HCT116 (cell line): ENCODE data around the gene TIMP1. TPM values are rescaled to one million over a fixed set of nuclear protein-coding genes. Genes with fewer than 3 reads are reported as not detected.

Source experiments
- ATAC-seq: fragments of 200-7000 bp; cut with Tn5 transposase; 2 replicates; pipeline ENCODE4 v1.9.1; 2020; ENCODE audit warnings: mild to moderate bottlenecking, moderate library complexity
- BruUV-seq: library from RNA; stranded (reverse); fragments of 400-500 nt; replicated peaks from 2 replicates; lab custom pipeline; 2021; lab: Mats Ljungman, UMichigan
- CTCF ChIA-PET: fragments of 300-600 bp; sonication (Branson Sonifier 250); formaldehyde crosslinking; loops from one replicate; lab custom pipeline; 2021; ENCODE audit warnings: antibody characterized with exemption; lab: Charles Lee
- POLR2A ChIA-PET: fragments of 300-600, 350-600 bp; sonication (Branson Sonifier 250); formaldehyde crosslinking; loops from one replicate; lab custom pipeline; 2021; ENCODE audit warnings: antibody characterized with exemption; lab: Charles Lee
- RAD21 ChIA-PET, 2 experiments: fragments of 300-600 bp; sonication (Branson Sonifier 250); formaldehyde crosslinking; loops; one replicate each; lab custom pipeline; 2023; ENCODE audit warnings: low total read pairs in 2 of 2; ENCODE audit not compliant: uncharacterized antibody in 2 of 2, unreplicated experiment in 2 of 2, low non-redundant PET in 1 of 2; lab: Charles Lee
- DNase-seq: peaks from one replicate; pipeline ENCODE4 v3.0.0-alpha.2; 2010; ENCODE audit warnings: low read depth, low spot score
- H2AFZ ChIP-seq: fragments of 200-600 bp; shearing (Covaris generic), sonication (generic); 2 replicates; pipeline ENCODE4 v1.6.1; 2017; ENCODE audit warnings: low read depth, mixed run types, mixed read lengths, antibody characterized with exemption, low read length; ENCODE audit not compliant: poor library complexity, severe bottlenecking
- H3K27ac ChIP-seq: 2 replicates; pipeline ENCODE4 v1.5.1; 2012; ENCODE audit warnings: low read depth, low read length
- H3K27me3 ChIP-seq: fragments of 200-600 bp; sonication (generic); 2 replicates; pipeline ENCODE4 v1.6.1; 2016; ENCODE audit warnings: mixed run types, low read length, mixed read lengths; ENCODE audit not compliant: insufficient read depth
- H3K36me3 ChIP-seq, 2 experiments: fragments of 200-500 bp in 1 of 2; fragments of 200-600 bp in 1 of 2; sonication (Bioruptor generic) in 1 of 2; sonication (generic) in 1 of 2; 2 replicates each; pipeline versions ENCODE4 v1.5.1 to v1.6.1; 2014 to 2016; ENCODE audit warnings: low read length in 2 of 2, inconsistent platforms in 1 of 2, mixed read lengths in 1 of 2, mixed run types in 1 of 2; ENCODE audit not compliant: insufficient read depth in 2 of 2, control insufficient read depth in 1 of 2
- H3K4me1 ChIP-seq, 2 experiments: fragments of 200-600 bp in 1 of 2; sonication (generic) in 1 of 2; 2 replicates each; pipeline versions ENCODE4 v1.5.1 to v1.6.1; 2012 to 2017; ENCODE audit warnings: low read length in 2 of 2, inconsistent platforms in 1 of 2, mild to moderate bottlenecking in 1 of 2, mixed read lengths in 1 of 2, mixed run types in 1 of 2, moderate library complexity in 1 of 2; ENCODE audit not compliant: insufficient read depth in 2 of 2, control insufficient read depth in 1 of 2
- H3K4me2 ChIP-seq: fragments of 200-600 bp; sonication (generic); 2 replicates; pipeline ENCODE4 v1.6.1; 2017; ENCODE audit warnings: mixed run types, low read length, mixed read lengths
- H3K4me3 ChIP-seq, 2 experiments: fragments of 200-600 bp in 1 of 2; sonication (generic) in 1 of 2; replicated peaks in 1 of 2; 2 replicates each; pipeline ENCODE4 v1.5.1; 2011 to 2016; ENCODE audit warnings: low read length in 2 of 2, control low read depth in 1 of 2, low read depth in 1 of 2, mild to moderate bottlenecking in 1 of 2, mixed read lengths in 1 of 2, mixed run types in 1 of 2
- H3K79me2 ChIP-seq: fragments of 200-600 bp; sonication (generic); 2 replicates; pipeline ENCODE4 v1.6.1; 2017; ENCODE audit warnings: mild to moderate bottlenecking, mixed run types, low read length, moderate library complexity, mixed read lengths; ENCODE audit not compliant: insufficient read depth
- H3K9ac ChIP-seq: fragments of 200-600 bp; sonication (generic); 2 replicates; pipeline ENCODE4 v1.6.1; 2016; ENCODE audit warnings: low read length, mixed read lengths
- H3K9me2 ChIP-seq: fragments of 200-600 bp; sonication (generic), shearing (Covaris generic); 2 replicates; pipeline ENCODE4 v1.6.1; 2017; ENCODE audit warnings: mixed run types, mild to moderate bottlenecking, moderate library complexity; ENCODE audit not compliant: insufficient read depth
- H3K9me3 ChIP-seq, 2 experiments: fragments of 200-500 bp in 1 of 2; fragments of 200-600 bp in 1 of 2; sonication (Bioruptor generic) in 1 of 2; sonication (generic) in 1 of 2; 2 replicates each; pipeline ENCODE4 v1.6.1; 2014 to 2017; ENCODE audit warnings: low read length in 2 of 2, mixed read lengths in 2 of 2, inconsistent platforms in 1 of 2, low read depth in 1 of 2, mild to moderate bottlenecking in 1 of 2, mixed run types in 1 of 2, moderate library complexity in 1 of 2; ENCODE audit not compliant: control insufficient read depth in 1 of 2, insufficient read depth in 1 of 2
- H4K20me1 ChIP-seq: fragments of 200-600 bp; sonication (generic), shearing (Covaris generic); 2 replicates; pipeline ENCODE4 v1.6.1; 2017; ENCODE audit warnings: mixed run types, mild to moderate bottlenecking, moderate library complexity; ENCODE audit not compliant: insufficient read depth
- ATF3 ChIP-seq: IDR thresholded peaks from 2 replicates; pipeline ENCODE4 v1.6.1; 2012
- CEBPB ChIP-seq: IDR thresholded peaks from 2 replicates; pipeline ENCODE4 v1.6.1; 2012; ENCODE audit warnings: low read depth
- CTCF ChIP-seq, 3 experiments: fragments of 200-600 bp in 1 of 3; sonication (generic) in 1 of 3; IDR thresholded peaks in 2 of 3; conservative IDR thresholded peaks in 1 of 3; 2 replicates each; pipeline ENCODE4 v1.5.1; 2012 to 2017; ENCODE audit warnings: low read depth in 2 of 3, low read length in 2 of 3, antibody characterized with exemption in 1 of 3, borderline replicate concordance in 1 of 3, control low read depth in 1 of 3, mild to moderate bottlenecking in 1 of 3, mixed read lengths in 1 of 3, mixed run types in 1 of 3, moderate library complexity in 1 of 3; ENCODE audit not compliant: insufficient read depth in 1 of 3
- EGR1 ChIP-seq: IDR thresholded peaks from 2 replicates; pipeline ENCODE4 v1.6.1; 2012; ENCODE audit warnings: low read depth
- ELF1 ChIP-seq: IDR thresholded peaks from 2 replicates; pipeline ENCODE4 v1.6.1; 2012; ENCODE audit warnings: low read depth, borderline replicate concordance
- EZH2 ChIP-seq: fragments of 200-600 bp; sonication (generic); IDR thresholded peaks from 2 replicates; pipeline ENCODE4 v1.6.1; 2017; ENCODE audit warnings: antibody characterized with exemption, mixed run types
- EZH2phosphoT487 ChIP-seq: fragments of 200-600 bp; IDR thresholded peaks from 2 replicates; pipeline ENCODE4 v1.6.1; 2018; ENCODE audit warnings: antibody characterized with exemption, borderline replicate concordance
- FOSL1 ChIP-seq: IDR thresholded peaks from 2 replicates; pipeline ENCODE4 v1.6.1; 2012; ENCODE audit warnings: low read depth
- MAX ChIP-seq: IDR thresholded peaks from 2 replicates; pipeline ENCODE4 v1.6.1; 2012
- POLR2AphosphoS5 ChIP-seq: IDR thresholded peaks from 2 replicates; pipeline ENCODE4 v1.6.1; 2011; ENCODE audit warnings: mild to moderate bottlenecking, low read depth, low read length, moderate library complexity
- REST ChIP-seq: IDR thresholded peaks from 2 replicates; pipeline ENCODE4 v1.6.1; 2012; ENCODE audit warnings: low read depth
- SIN3A ChIP-seq: IDR thresholded peaks from 2 replicates; pipeline ENCODE4 v1.6.1; 2012; ENCODE audit warnings: low read depth
- SP1 ChIP-seq: IDR thresholded peaks from 2 replicates; pipeline ENCODE4 v1.6.1; 2012; ENCODE audit warnings: low read depth
- TCF7L2 ChIP-seq: IDR thresholded peaks from 2 replicates; pipeline ENCODE4 v1.7.0; 2011; ENCODE audit warnings: borderline replicate concordance, inconsistent platforms; ENCODE audit not compliant: insufficient read depth, insufficient read length; ENCODE audit errors: extremely low read depth
- YY1 ChIP-seq: IDR thresholded peaks from 2 replicates; pipeline ENCODE4 v1.6.1; 2011; ENCODE audit warnings: low read length, low read depth, moderate library complexity, mild to moderate bottlenecking; ENCODE audit not compliant: insufficient replicate concordance; ENCODE audit errors: extremely low read depth
- ZNF274 ChIP-seq: fragments of 200-500 bp; sonication (Bioruptor generic); IDR thresholded peaks from 2 replicates; pipeline ENCODE4 v1.6.1; 2014; ENCODE audit warnings: mild to moderate bottlenecking, low read depth, low read length, inconsistent platforms
- intact Hi-C: fragments of 100-400 bp; cut with micrococcal nuclease; formaldehyde crosslinking; loops from 2 replicates; pipeline ENCODE4 v1.10.0; 2022
- total RNA-seq: library from RNA; stranded (reverse); gene quantifications from one replicate; pipeline ENCODE4 v1.2.1, GENCODE V29; 2021; ENCODE audit not compliant: unreplicated experiment

TIMP1 gene
- total RNA-seq, 1 experiment from 2014 or later: 225 TPM

GRCh38 chrX:47577901-47578300 lies 4.3 kb upstream of the TIMP1 start:
- no peak overlapping the region for H3K4me2 ChIP-seq
- H3K27ac ChIP-seq: no peak overlapping the region
- BruUV-seq: no TSS peak
- no peak overlapping the region for H2AFZ ChIP-seq
- DNase-seq: no peak
- RAD21 ChIA-PET: no interaction called here
- no peaks in the 10 kb centered on the region for H3K9me2 ChIP-seq
- POLR2A ChIA-PET: no interaction called here
- H3K27me3 ChIP-seq: no peaks in the 10 kb centered on the region
- no peaks in the 10 kb centered on the region for H3K36me3 ChIP-seq
- peaks cover 12 to 45% of the 10 kb centered on the region in 2 experiments for H3K4me1 ChIP-seq
- no peak overlapping the region for H3K4me3 ChIP-seq
- no peak for ATAC-seq
- H4K20me1 ChIP-seq: no peaks in the 10 kb centered on the region
- peaks cover 6% of the 10 kb centered on the region for H3K79me2 ChIP-seq
- CTCF ChIA-PET: no interaction called here
- no peaks in the 10 kb centered on the region for H3K9me3 ChIP-seq
- intact Hi-C loops: no loop called here
- no peak for TF ChIP-seq CTCF (IDR thresholded peaks at IDR 0.05 in 2 of 3, conservative IDR thresholded peaks at IDR 0.05 in 1 of 3; ENCODE audit: borderline replicate concordance in 1 of 3, insufficient read depth in 1 of 3, low read depth in 2 of 3, low read length in 2 of 3)
- no peak for TF ChIP-seq MAX
- no peak for TF ChIP-seq EZH2
- no peak for TF ChIP-seq POLR2AphosphoS5
- TF ChIP-seq SIN3A: no peak
- TF ChIP-seq SP1: no peak
- TF ChIP-seq EGR1: no peak
- TF ChIP-seq ATF3: no peak
- no peak for TF ChIP-seq ZNF274
- no peak for TF ChIP-seq REST
- TF ChIP-seq FOSL1: no peak
- no peak for TF ChIP-seq TCF7L2
- no peak for TF ChIP-seq YY1
- TF ChIP-seq ELF1: no peak
- TF ChIP-seq CEBPB: no peak
- TF ChIP-seq EZH2phosphoT487: no peak
- H3K9ac ChIP-seq: no peak overlapping the region
